Aorta (tissue), 5 donors: Measurements from ENCODE around the gene PTCSC3. TPM values are rescaled to one million over a fixed set of nuclear protein-coding genes. Genes with fewer than 3 reads are reported as not detected.
"Not testable (repeated sequence)": the region's sequence is repeated elsewhere in the genome, so short reads cannot be mapped to it uniquely, and the experiment has no call there.

ENCODE experiments used
- ATAC-seq: fragments of 200-7000 bp; cut with Tn5 transposase; one replicate; pipeline ENCODE4 v1.9.1; 2022; ENCODE audit warnings: moderate library complexity; ENCODE audit not compliant: low FRiP score
- DNase-seq, 2 donors: peaks; one replicate each; pipeline ENCODE4 v3.0.0-alpha.2; 2020
- H3K27ac ChIP-seq, 2 donors: one replicate each; pipeline ENCODE4 v1.5.1; 2013; ENCODE audit warnings: low read length in 2 of 2, mild to moderate bottlenecking in 2 of 2, moderate library complexity in 2 of 2, control low read depth in 1 of 2, inconsistent platforms in 1 of 2, low read depth in 1 of 2
- H3K27me3 ChIP-seq, 2 donors: one replicate each; pipeline ENCODE4 v1.6.1; 2013; ENCODE audit warnings: control low read depth in 1 of 2, low read length in 1 of 2, mild to moderate bottlenecking in 1 of 2, moderate library complexity in 1 of 2; ENCODE audit not compliant: insufficient read depth in 2 of 2, control insufficient read depth in 1 of 2
- H3K36me3 ChIP-seq, 2 donors: one replicate each; pipeline ENCODE4 v1.6.1; 2013; ENCODE audit warnings: control low read depth in 1 of 2, low read length in 1 of 2, mild to moderate bottlenecking in 1 of 2; ENCODE audit not compliant: insufficient read depth in 2 of 2, control insufficient read depth in 1 of 2
- H3K4me1 ChIP-seq, 2 donors: one replicate each; pipeline ENCODE4 v1.6.1; 2013; ENCODE audit warnings: low read length in 2 of 2, control low read depth in 1 of 2, mild to moderate bottlenecking in 1 of 2, moderate library complexity in 1 of 2; ENCODE audit not compliant: insufficient read depth in 2 of 2, control insufficient read depth in 1 of 2
- H3K4me3 ChIP-seq, 2 donors: one replicate each; pipeline ENCODE4 v1.5.1; 2013; ENCODE audit warnings: low read length in 2 of 2, control low read depth in 1 of 2, mild to moderate bottlenecking in 1 of 2
- H3K9me3 ChIP-seq: one replicate; pipeline ENCODE4 v1.6.1; 2013; ENCODE audit warnings: mild to moderate bottlenecking, low read length; ENCODE audit not compliant: control insufficient read depth
- WGBS, 2 donors: extraction: QIAGEN DNeasy Blood & Tissue Kit; methylation state at CpG; one replicate each; pipeline ENCODE4 v1.1.7; 2013; 5-methylcytosine and 5-hydroxymethylcytosine counted together
- intact Hi-C, 2 donors: fragments of 100-400 bp; cut with DNase I; formaldehyde crosslinking; loops; one replicate each; pipeline versions ENCODE4 v1.14.2 to v1.15.0; 2022
- polyA plus RNA-seq, 2 donors: library from polyadenylated mRNA; stranded (reverse); fragments of 200-250 nt; gene quantifications; one replicate each; pipeline ENCODE4 v1.2.3, GENCODE V29; 2013
- total RNA-seq, 2 donors: library from RNA; stranded (reverse); fragmentation: NEBNext Ultra II Directional; extraction: Animal tissue kit (Norgen Biotek cat#: 25700); gene quantifications; one replicate each; pipeline ENCODE4 v1.2.1, GENCODE V29; 2021
- donor health status: healthy with polysubstance abuse.
- donor health status: Bipolar disorder and iron deficiency.
- donor health status: DM: no; HTN: no; CAD: no.
- donor health status: DM: no; HTN: no; CAD: no.
- donor health status: DM: yes; HTN: yes; CAD: no.

Gene PTCSC3
- total and polyA plus RNA-seq, 4 donors = not detected

- no peaks in the 10 kb centered on the region for H3K4me1 ChIP-seq
- H3K9me3 ChIP-seq = no peaks in the 10 kb centered on the region
- intact Hi-C loops = no loop called here
- no peaks in the 10 kb centered on the region for H3K36me3 ChIP-seq
- no peak for DNase-seq
- no peak overlapping the region for H3K27ac ChIP-seq
- no peak for ATAC-seq
- 0 to 6% methylated on average over 1 of the region's 1 CpG for WGBS, 2 donors
- H3K4me3 ChIP-seq = no peak overlapping the region
- H3K27me3 ChIP-seq = no peaks in the 10 kb centered on the region
Observed at GRCh38 chr14:36105401-36105800, 71.1 kb downstream of the PTCSC3 start.

GRCh38 chr14:36104258-36104657 is 72.3 kb downstream of the PTCSC3 start:
- H3K4me3 ChIP-seq, H3K27me3 ChIP-seq, intact Hi-C loops, DNase-seq, H3K36me3 ChIP-seq, H3K9me3 ChIP-seq, H3K4me1 ChIP-seq, H3K27ac ChIP-seq, ATAC-seq: not testable (repeated sequence)
- WGBS, 2 donors = 71 to 81% methylated on average over 7 of the region's 7 CpGs

DNA sequence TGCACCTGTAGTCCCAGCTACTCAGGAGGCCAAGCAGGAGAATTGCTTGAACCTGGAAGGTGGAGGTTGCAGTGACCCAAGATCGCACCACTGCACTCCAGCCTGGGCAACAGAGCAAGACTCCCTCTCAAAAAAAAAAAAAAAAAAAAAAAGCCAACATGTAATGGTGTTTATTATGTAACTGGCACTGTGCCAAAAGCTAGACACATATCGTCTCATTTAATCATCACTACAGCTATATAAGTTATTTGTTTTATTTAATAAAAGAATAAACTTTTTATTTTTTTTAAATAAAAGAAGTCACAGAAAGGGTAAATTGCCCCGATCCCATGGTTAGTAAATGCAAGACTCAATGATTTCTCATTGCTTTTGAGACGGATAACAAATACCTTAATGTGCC is 76.9 kb downstream of the PTCSC3 start:
- Histone ChIP-seq H3K27me3 (no peaks in the 10 kb centered on the region), H3K9me3 (no peaks in the 10 kb centered on the region), H3K4me1 (no peaks in the 10 kb centered on the region), H3K4me3 (no peak overlapping the region), H3K27ac (no peak overlapping the region), H3K36me3 (no peaks in the 10 kb centered on the region)
- WGBS, 2 donors = 89 to 90% methylated on average over 4 of the region's 4 CpGs
- intact Hi-C loops = no loop called here
- no peak for ATAC-seq
- no peak for DNase-seq

DNA sequence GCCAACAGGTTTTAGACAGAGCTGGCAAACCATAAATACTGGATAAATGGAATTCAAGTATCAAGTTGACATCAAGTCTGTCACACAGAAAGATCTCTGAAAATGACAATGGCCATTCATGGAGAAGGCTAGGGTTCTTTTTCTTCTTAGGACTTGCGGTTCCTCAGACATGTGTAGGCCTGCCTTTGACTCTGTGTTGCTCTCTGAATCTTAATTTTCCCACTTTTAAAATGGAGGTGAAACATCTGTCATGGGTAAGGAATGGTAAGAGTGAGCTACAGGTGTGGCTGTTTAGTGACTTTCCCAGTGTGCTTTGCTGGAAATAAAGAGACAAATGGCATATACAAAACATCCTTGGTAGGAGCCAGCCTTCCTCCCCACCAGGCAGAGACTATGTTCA is 79.2 kb downstream of the PTCSC3 start:
- ATAC-seq (no peak), DNase-seq (no peak)
- Histone ChIP-seq H3K36me3 (no peaks in the 10 kb centered on the region), H3K9me3 (no peaks in the 10 kb centered on the region), H3K4me1 (no peaks in the 10 kb centered on the region), H3K27ac (no peak overlapping the region), H3K4me3 (no peak overlapping the region), H3K27me3 (no peaks in the 10 kb centered on the region)
- WGBS, 2 donors = 93% methylated on average over 1 of the region's 1 CpG
- intact Hi-C loops = no loop called here

DNA sequence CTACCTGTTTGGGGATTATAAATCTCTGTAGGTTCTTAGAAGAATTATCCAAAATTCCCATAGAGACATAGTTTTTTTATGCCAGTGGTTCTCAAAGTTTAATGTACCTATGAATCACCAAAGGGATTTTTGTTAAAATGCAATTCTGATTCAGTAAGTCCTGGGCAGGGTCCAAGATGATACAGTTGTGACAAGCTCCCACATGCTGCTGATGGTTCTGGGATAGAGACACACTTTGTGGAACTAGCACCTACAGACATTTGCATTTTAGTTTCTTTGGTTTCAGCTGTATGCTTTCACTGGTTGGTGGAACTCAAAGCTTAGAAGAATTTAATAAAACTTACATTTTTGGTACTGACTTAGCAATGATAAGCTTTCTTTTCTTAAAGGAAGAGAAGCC is 80.4 kb downstream of the PTCSC3 start:
- ATAC-seq (no peak), DNase-seq (no peak)
- H3K36me3 ChIP-seq = no peaks in the 10 kb centered on the region
- H3K9me3 ChIP-seq = no peaks in the 10 kb centered on the region
- H3K27me3 ChIP-seq = no peaks in the 10 kb centered on the region
- H3K4me3 ChIP-seq = no peak overlapping the region
- intact Hi-C loops = no loop called here
- no peaks in the 10 kb centered on the region for H3K4me1 ChIP-seq
- H3K27ac ChIP-seq = no peak overlapping the region

- H3K27ac ChIP-seq = no peak overlapping the region
- no peaks in the 10 kb centered on the region for H3K4me1 ChIP-seq
- H3K27me3 ChIP-seq = no peaks in the 10 kb centered on the region
- no peaks in the 10 kb centered on the region for H3K9me3 ChIP-seq
- H3K4me3 ChIP-seq = no peak overlapping the region
- no peaks in the 10 kb centered on the region for H3K36me3 ChIP-seq
- ATAC-seq (no peak), DNase-seq (no peak)
- 77 to 78% methylated on average over 4 of the region's 4 CpGs for WGBS, 2 donors
- intact Hi-C loops = no loop called here
Observed at GRCh38 chr14:36094963-36095362, 81.6 kb downstream of the PTCSC3 start.

- Histone ChIP-seq H3K27ac (no peak overlapping the region), H3K9me3 (no peaks in the 10 kb centered on the region), H3K27me3 (no peaks in the 10 kb centered on the region), H3K4me3 (no peak overlapping the region), H3K4me1 (no peaks in the 10 kb centered on the region), H3K36me3 (no peaks in the 10 kb centered on the region)
- DNase-seq = no peak
- WGBS, 2 donors = 17% methylated on average over 2 of the region's 2 CpGs
- intact Hi-C loops = no loop called here
- no peak for ATAC-seq
Observed at GRCh38 chr14:36091096-36091495, 85.4 kb downstream of the PTCSC3 start.

GRCh38 chr14:36087411-36087810 is 89.1 kb downstream of the PTCSC3 start:
- DNase-seq = no peak
- Histone ChIP-seq H3K4me1 (no peaks in the 10 kb centered on the region), H3K4me3 (no peak overlapping the region), H3K27me3 (no peaks in the 10 kb centered on the region), H3K36me3 (no peaks in the 10 kb centered on the region), H3K9me3 (peaks cover 3% of the 10 kb centered on the region), H3K27ac (no peak overlapping the region)
- intact Hi-C loops = no loop called here
- no peak for ATAC-seq
- WGBS, 2 donors = 54 to 61% methylated on average over 3 of the region's 3 CpGs

DNA sequence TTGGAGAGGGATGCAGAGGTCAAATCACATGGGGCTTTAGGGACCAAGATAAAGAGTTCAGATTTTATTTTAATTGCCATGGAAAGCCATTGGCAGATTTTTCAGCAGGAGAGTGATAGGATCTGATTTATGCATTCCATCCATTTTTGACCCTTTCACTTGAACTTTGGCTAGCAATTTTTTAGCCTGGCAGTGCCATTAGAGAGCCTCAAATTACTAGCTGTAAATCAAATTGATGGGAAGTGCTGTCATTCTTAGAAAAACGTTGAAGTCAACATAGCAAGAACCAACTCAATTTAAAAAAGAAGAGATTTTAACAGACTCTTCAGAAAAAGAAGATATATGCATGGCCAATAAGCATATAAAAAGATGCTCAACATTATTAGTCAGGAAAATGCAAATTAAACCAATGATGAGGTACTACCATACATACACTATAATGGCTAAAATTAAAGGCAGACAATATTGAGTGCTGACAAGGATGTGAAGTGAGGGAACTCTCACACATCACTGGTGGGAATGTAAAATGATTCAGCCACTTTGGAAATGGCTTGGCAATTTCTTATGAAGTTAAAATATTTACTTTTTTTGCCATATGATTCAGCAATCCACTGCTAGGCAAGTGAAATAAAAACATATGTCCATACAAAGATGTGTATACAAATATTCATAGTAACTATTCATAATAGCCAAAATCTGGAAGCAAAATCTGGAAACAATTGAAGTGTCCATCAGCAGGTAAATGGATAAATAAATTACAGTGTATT is 89.7 kb downstream of the PTCSC3 start:
- Histone ChIP-seq H3K9me3 (peaks cover 3% of the 10 kb centered on the region), H3K36me3 (no peaks in the 10 kb centered on the region), H3K4me3 (no peak overlapping the region), H3K4me1 (no peaks in the 10 kb centered on the region), H3K27ac (no peak overlapping the region), H3K27me3 (no peaks in the 10 kb centered on the region)
- DNase-seq (no peak), ATAC-seq (no peak)
- 4 to 5% methylated on average over 1 of the region's 1 CpG for WGBS, 2 donors
- intact Hi-C loops = no loop called here
